WTC11 (cell line): ENCODE measurements around the gene CACNA1C.

ENCODE experiments used
- CREM ChIP-seq: sonication (generic); formaldehyde crosslinking; IDR thresholded peaks from 2 replicates; pipeline ENCODE4 v1.8.1; 2022; ENCODE audit warnings: mild to moderate bottlenecking, missing genetic modification reagents, moderate library complexity
- CTCF ChIP-seq: fragments of 200-600 bp; IDR thresholded peaks from 2 replicates; pipeline ENCODE4 v1.8.0; 2022; ENCODE audit warnings: antibody characterized with exemption
- E2F4 ChIP-seq: sonication (generic); formaldehyde crosslinking; IDR thresholded peaks from 2 replicates; pipeline ENCODE4 v1.8.1; 2022; ENCODE audit warnings: low read depth, mild to moderate bottlenecking, moderate library complexity, missing genetic modification reagents, borderline replicate concordance
- NR2C2 ChIP-seq: sonication (generic); formaldehyde crosslinking; IDR thresholded peaks from 2 replicates; pipeline ENCODE4 v1.8.0; 2022; ENCODE audit warnings: mild to moderate bottlenecking, missing genetic modification reagents
- TEAD4 ChIP-seq: sonication (generic); formaldehyde crosslinking; IDR thresholded peaks from 2 replicates; pipeline ENCODE4 v1.8.0; 2022; ENCODE audit warnings: mild to moderate bottlenecking, missing genetic modification reagents
- USF2 ChIP-seq: sonication (generic); formaldehyde crosslinking; IDR thresholded peaks from 2 replicates; pipeline ENCODE4 v1.8.1; 2023; ENCODE audit warnings: mild to moderate bottlenecking, missing genetic modification reagents, moderate library complexity
- TF ChIP-seq, protein P1 (sequence below): sonication (generic); formaldehyde crosslinking; conservative IDR thresholded peaks from 2 replicates; pipeline ENCODE4 v1.8.1; 2023; ENCODE audit warnings: mild to moderate bottlenecking, low read depth, missing genetic modification reagents, moderate library complexity
- TF ChIP-seq, protein P2 (sequence below): sonication (generic); formaldehyde crosslinking; IDR thresholded peaks from 2 replicates; pipeline ENCODE4 v1.8.0; 2022; ENCODE audit warnings: mild to moderate bottlenecking, missing genetic modification reagents

DNA sequence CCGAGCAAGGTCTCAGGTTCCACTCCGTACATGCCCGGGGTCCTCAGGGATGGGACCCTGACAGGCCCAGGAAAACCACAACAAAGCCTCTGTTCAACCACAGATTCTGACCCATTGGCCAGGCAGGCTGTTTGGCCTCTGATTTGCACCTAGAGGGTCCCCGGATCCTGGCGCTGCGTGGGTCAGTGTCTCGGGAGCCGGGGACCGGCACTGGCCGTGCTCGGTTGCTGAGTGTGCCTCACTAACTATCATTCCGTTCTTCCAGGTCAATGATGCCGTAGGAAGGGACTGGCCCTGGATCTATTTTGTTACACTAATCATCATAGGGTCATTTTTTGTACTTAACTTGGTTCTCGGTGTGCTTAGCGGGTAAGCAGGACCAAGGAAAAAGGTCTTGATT is 451.8 kb downstream of the CACNA1C start:
- TF ChIP-seq CTCF (no peak), USF2 (CRISPR knock-in tag) (no peak), E2F4 (CRISPR knock-in tag) (no peak), CREM (CRISPR knock-in tag) (no peak), TEAD4 (CRISPR knock-in tag) (no peak), NR2C2 (no peak)
- TF ChIP-seq, protein P1, sequence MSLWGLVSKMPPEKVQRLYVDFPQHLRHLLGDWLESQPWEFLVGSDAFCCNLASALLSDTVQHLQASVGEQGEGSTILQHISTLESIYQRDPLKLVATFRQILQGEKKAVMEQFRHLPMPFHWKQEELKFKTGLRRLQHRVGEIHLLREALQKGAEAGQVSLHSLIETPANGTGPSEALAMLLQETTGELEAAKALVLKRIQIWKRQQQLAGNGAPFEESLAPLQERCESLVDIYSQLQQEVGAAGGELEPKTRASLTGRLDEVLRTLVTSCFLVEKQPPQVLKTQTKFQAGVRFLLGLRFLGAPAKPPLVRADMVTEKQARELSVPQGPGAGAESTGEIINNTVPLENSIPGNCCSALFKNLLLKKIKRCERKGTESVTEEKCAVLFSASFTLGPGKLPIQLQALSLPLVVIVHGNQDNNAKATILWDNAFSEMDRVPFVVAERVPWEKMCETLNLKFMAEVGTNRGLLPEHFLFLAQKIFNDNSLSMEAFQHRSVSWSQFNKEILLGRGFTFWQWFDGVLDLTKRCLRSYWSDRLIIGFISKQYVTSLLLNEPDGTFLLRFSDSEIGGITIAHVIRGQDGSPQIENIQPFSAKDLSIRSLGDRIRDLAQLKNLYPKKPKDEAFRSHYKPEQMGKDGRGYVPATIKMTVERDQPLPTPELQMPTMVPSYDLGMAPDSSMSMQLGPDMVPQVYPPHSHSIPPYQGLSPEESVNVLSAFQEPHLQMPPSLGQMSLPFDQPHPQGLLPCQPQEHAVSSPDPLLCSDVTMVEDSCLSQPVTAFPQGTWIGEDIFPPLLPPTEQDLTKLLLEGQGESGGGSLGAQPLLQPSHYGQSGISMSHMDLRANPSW (CRISPR knock-in tag) = no peak
- TF ChIP-seq, protein P2, sequence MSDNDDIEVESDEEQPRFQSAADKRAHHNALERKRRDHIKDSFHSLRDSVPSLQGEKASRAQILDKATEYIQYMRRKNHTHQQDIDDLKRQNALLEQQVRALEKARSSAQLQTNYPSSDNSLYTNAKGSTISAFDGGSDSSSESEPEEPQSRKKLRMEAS (CRISPR knock-in tag) = no peak
